IMR-90 (cell line): Measurements from ENCODE around the gene MYCBPAP. TPM values are rescaled to one million over a fixed set of nuclear protein-coding genes. Genes with fewer than 3 reads are reported as not detected.

Experiments
- ATAC-seq: fragments of 200-7000 bp; cut with Tn5 transposase; 2 replicates; pipeline ENCODE4 v1.9.1; 2020; ENCODE audit warnings: low read depth, mild to moderate bottlenecking, moderate library complexity
- BruUV-seq: library from RNA; stranded (reverse); fragments of 400-500 nt; replicated peaks from 2 replicates; lab custom pipeline; 2021; lab: Mats Ljungman, UMichigan
- CTCF ChIA-PET: fragments of 300-600 bp; formaldehyde crosslinking; extraction: SDS; loops from one replicate; lab custom pipeline; 2021; ENCODE audit warnings: antibody characterized with exemption; lab: Yijun Ruan, JAX
- POLR2A ChIA-PET: fragments of 300-600 bp; sonication (Branson Sonifier 250); formaldehyde crosslinking; loops from one replicate; lab custom pipeline; 2022; ENCODE audit warnings: antibody characterized with exemption; ENCODE audit not compliant: unreplicated experiment; lab: Charles Lee
- DNase-seq: peaks from one replicate; pipeline ENCODE4 v3.0.0; 2013
- H2AFZ ChIP-seq: replicated peaks from 2 replicates; pipeline ENCODE3; 2013; ENCODE audit warnings: low read length, mild to moderate bottlenecking; ENCODE audit not compliant: poor library complexity
- H2AK5ac ChIP-seq: 2 replicates; pipeline ENCODE4 v1.6.1; 2013; ENCODE audit warnings: low read depth, low read length, inconsistent platforms
- H2AK9ac ChIP-seq: replicated peaks from 2 replicates; pipeline ENCODE3; 2013; ENCODE audit warnings: mild to moderate bottlenecking, low read depth, low read length, moderate library complexity; ENCODE audit not compliant: poor library complexity
- H2BK120ac ChIP-seq: 2 replicates; pipeline ENCODE4 v1.6.1; 2013; ENCODE audit warnings: low read depth, low read length, inconsistent platforms
- H2BK15ac ChIP-seq: 3 replicates; pipeline ENCODE4 v1.6.1; 2013; ENCODE audit warnings: low read depth, low read length, inconsistent platforms
- H2BK20ac ChIP-seq: 2 replicates; pipeline ENCODE4 v1.6.1; 2013; ENCODE audit warnings: low read depth, mild to moderate bottlenecking, inconsistent platforms, low read length, moderate library complexity
- H2BK5ac ChIP-seq: 2 replicates; pipeline ENCODE4 v1.6.1; 2013; ENCODE audit warnings: mild to moderate bottlenecking, low read depth, low read length, inconsistent platforms; ENCODE audit not compliant: poor library complexity, severe bottlenecking
- H3K14ac ChIP-seq: replicated peaks from 2 replicates; pipeline ENCODE4 v1.6.1; 2013; ENCODE audit warnings: low read depth, low read length, inconsistent platforms
- H3K18ac ChIP-seq: 2 replicates; pipeline ENCODE4 v1.6.1; 2013; ENCODE audit warnings: low read depth, low read length, control low read depth
- H3K23ac ChIP-seq: 2 replicates; pipeline ENCODE4 v1.6.1; 2013; ENCODE audit warnings: low read depth, low read length, inconsistent platforms
- H3K27ac ChIP-seq: 2 replicates; pipeline ENCODE4 v1.5.1; 2013; ENCODE audit warnings: mild to moderate bottlenecking, control low read depth, low read length; ENCODE audit not compliant: insufficient read depth
- H3K27me3 ChIP-seq: 2 replicates; pipeline ENCODE4 v1.6.1; 2013; ENCODE audit warnings: low read length; ENCODE audit not compliant: control insufficient read depth, insufficient read depth
- H3K36me3 ChIP-seq: 2 replicates; pipeline ENCODE4 v1.6.1; 2013; ENCODE audit warnings: low read length, mixed read lengths; ENCODE audit not compliant: control insufficient read depth, insufficient read depth
- H3K4ac ChIP-seq: 2 replicates; pipeline ENCODE4 v1.6.1; 2013; ENCODE audit warnings: low read depth, low read length, inconsistent platforms
- H3K4me1 ChIP-seq: 2 replicates; pipeline ENCODE4 v1.6.1; 2013; ENCODE audit warnings: low read length, mixed read lengths; ENCODE audit not compliant: control insufficient read depth, insufficient read depth
- H3K4me2 ChIP-seq: 2 replicates; pipeline ENCODE4 v1.6.1; 2013; ENCODE audit warnings: low read depth, mild to moderate bottlenecking, control low read depth, low read length, moderate library complexity
- H3K4me3 ChIP-seq: 2 replicates; pipeline ENCODE4 v1.5.1; 2013; ENCODE audit warnings: low read depth, mild to moderate bottlenecking, control low read depth, low read length, moderate library complexity; ENCODE audit not compliant: insufficient read depth
- H3K56ac ChIP-seq: 2 replicates; pipeline ENCODE4 v1.6.1; 2013; ENCODE audit warnings: low read length, inconsistent platforms; ENCODE audit not compliant: insufficient read depth; ENCODE audit errors: extremely low read depth
- H3K79me1 ChIP-seq, 2 experiments: 2 replicates each; pipeline ENCODE4 v1.6.1; 2013; ENCODE audit warnings: low read length in 2 of 2, inconsistent platforms in 1 of 2, low read depth in 1 of 2
- H3K9ac ChIP-seq: 2 replicates; pipeline ENCODE4 v1.6.1; 2013; ENCODE audit warnings: low read depth, low read length, control low read depth
- H3K9me1 ChIP-seq: 2 replicates; pipeline ENCODE4 v1.6.1; 2013; ENCODE audit warnings: low read length, inconsistent platforms; ENCODE audit not compliant: insufficient read depth
- H3K9me3 ChIP-seq: 2 replicates; pipeline ENCODE4 v1.6.1; 2013; ENCODE audit warnings: low read length; ENCODE audit not compliant: control insufficient read depth, insufficient read depth
- H4K20me1 ChIP-seq: 2 replicates; pipeline ENCODE4 v1.6.1; 2013; ENCODE audit warnings: low read length, inconsistent platforms; ENCODE audit not compliant: insufficient read depth
- H4K5ac ChIP-seq: 2 replicates; pipeline ENCODE4 v1.6.1; 2013; ENCODE audit warnings: mild to moderate bottlenecking, low read depth, low read length, control low read depth
- H4K8ac ChIP-seq, 2 experiments: 2 replicates each; pipeline ENCODE4 v1.6.1; 2013; ENCODE audit warnings: low read depth in 2 of 2, low read length in 2 of 2, control low read depth in 1 of 2, inconsistent platforms in 1 of 2
- H4K91ac ChIP-seq: 2 replicates; pipeline ENCODE4 v1.6.1; 2013; ENCODE audit warnings: low read depth, low read length, inconsistent platforms; ENCODE audit not compliant: insufficient read depth
- CTCF ChIP-seq: conservative IDR thresholded peaks from 2 replicates; pipeline ENCODE4 v1.5.1; 2012; ENCODE audit warnings: mild to moderate bottlenecking, low read depth, low read length, improper control_type of control experiment
- FOS ChIP-seq: fragments of 150-350 bp; IDR thresholded peaks from 2 replicates; pipeline ENCODE4 v1.6.1; 2016; ENCODE audit warnings: low read depth, low read length
- MAFK ChIP-seq: IDR thresholded peaks from 2 replicates; pipeline ENCODE4 v1.6.1; 2012; ENCODE audit warnings: low read depth, low read length, improper control_type of control experiment
- MAZ ChIP-seq: IDR thresholded peaks from 2 replicates; pipeline ENCODE4 v1.6.1; 2012; ENCODE audit warnings: low read depth, mild to moderate bottlenecking, low read length, improper control_type of control experiment, moderate library complexity, borderline replicate concordance
- RAD21 ChIP-seq: IDR thresholded peaks from 2 replicates; pipeline ENCODE4 v1.6.1; 2012; ENCODE audit warnings: low read length, improper control_type of control experiment
- RCOR1 ChIP-seq: IDR thresholded peaks from 2 replicates; pipeline ENCODE4 v1.6.1; 2012; ENCODE audit warnings: mild to moderate bottlenecking, low read length, improper control_type of control experiment; ENCODE audit not compliant: insufficient replicate concordance
- RFX5 ChIP-seq: IDR thresholded peaks from 2 replicates; pipeline ENCODE4 v1.8.0; 2012; ENCODE audit warnings: low read depth, mild to moderate bottlenecking, low read length, moderate library complexity
- SMC3 ChIP-seq: fragments of 150-350 bp; IDR thresholded peaks from 2 replicates; pipeline ENCODE4 v1.6.1; 2016; ENCODE audit warnings: low read depth, mild to moderate bottlenecking, antibody characterized with exemption, low read length, moderate library complexity
- WGBS, 2 experiments: methylation state at CpG; one replicate each; pipeline versions ENCODE4 v1.1.5 to v1.1.7; 2013; ENCODE audit warnings: missing lambda C conversion rate in 2 of 2; ENCODE audit not compliant: insufficient read length in 1 of 2; ENCODE audit errors: extremely low coverage in 2 of 2; 5-methylcytosine and 5-hydroxymethylcytosine counted together
- dilution Hi-C: fragments of 300-500 bp; cut with HindIII; formaldehyde crosslinking; loops from one replicate; pipeline ENCODE4 v1.14.3; 2018; ENCODE audit warnings: low sequenced_read_pairs; ENCODE audit not compliant: unreplicated experiment
- in situ Hi-C: fragments of 300-500 bp; cut with MboI; formaldehyde crosslinking; loops from 3 replicates; pipeline ENCODE4 v1.14.3; 2019; ENCODE audit warnings: low sequenced_read_pairs, inconsistent platforms, mixed read lengths
- intact Hi-C: fragments of 100-400 bp; cut with micrococcal nuclease; formaldehyde crosslinking; loops from 2 replicates; pipeline ENCODE4 v1.10.0; 2022
- polyA plus RNA-seq, 3 experiments: library from polyadenylated mRNA; depleted of rRNA; stranded (reverse); fragments of >200 nt; gene quantifications; 2 replicates each; pipeline ENCODE4 v1.2.3, GENCODE V29; 2012; ENCODE audit warnings: low replicate concordance in 1 of 3
- total RNA-seq: library from RNA; depleted of rRNA; stranded (reverse); fragments of >200 nt; gene quantifications from 2 replicates; pipeline ENCODE4 v1.2.3, GENCODE V29; 2012
- TF ChIP-seq, protein P1 (sequence below): fragments of 150-350 bp; IDR thresholded peaks from 2 replicates; pipeline ENCODE4 v1.6.1; 2016; ENCODE audit warnings: low read depth, mild to moderate bottlenecking, low read length, moderate library complexity, borderline replicate concordance

MYCBPAP gene
- total and polyA plus RNA-seq, 2 of the 4 experiments (the other 2 are of a cell fraction), result 0.17 to 0.18 TPM

- no peak overlapping the region for H3K27ac ChIP-seq
- H3K9ac ChIP-seq, result no peak overlapping the region
- H4K5ac ChIP-seq, result no peak overlapping the region
- no peak for ATAC-seq
- peaks cover 0 to 7% of the 10 kb centered on the region in 2 experiments; a peak in 2 of 4 replicates for H3K79me1 ChIP-seq
- H4K20me1 ChIP-seq, result no peaks in the 10 kb centered on the region
- peak overlapping the region; percentile 87; the same call in 1 of the 2 replicates for H3K4ac ChIP-seq
- 90% methylated on average over 2 of the region's 11 CpGs; no CpG with 5 or more reads in 1 of the 2 experiments for WGBS, 2 experiments
- no peak for DNase-seq
- CTCF ChIA-PET, result no interaction called here
- no peak overlapping the region for H2BK20ac ChIP-seq
- H2BK15ac ChIP-seq, result no peak overlapping the region
- no peak overlapping the region for H2BK5ac ChIP-seq
- H3K27me3 ChIP-seq, result no peaks in the 10 kb centered on the region
- H3K18ac ChIP-seq, result no peak overlapping the region
- peak overlapping the region; percentile 38 to 97; a peak in 2 of 4 replicates for H4K8ac ChIP-seq
- dilution Hi-C loops, result no loop called here
- peaks cover 4% of the 10 kb centered on the region for H3K9me1 ChIP-seq
- no peak overlapping the region for H3K4me2 ChIP-seq
- BruUV-seq, result no TSS peak
- no peaks in the 10 kb centered on the region for H3K36me3 ChIP-seq
- peak overlapping the region; percentile 97 for H2AFZ ChIP-seq
- peak overlapping the region; percentile 86 for H2AK9ac ChIP-seq
- H3K23ac ChIP-seq, result no peak overlapping the region
- H4K91ac ChIP-seq, result no peak overlapping the region
- H3K4me1 ChIP-seq, result peaks cover 12% of the 10 kb centered on the region; the same call in 1 of the 2 replicates
- POLR2A ChIA-PET, result no interaction called here
- in situ Hi-C loops, result loop anchor here (10.0 kb wide), 1 partner anchor 414 kb away; no protein-coding TSS in a partner anchor
- intact Hi-C loops, result loop anchor here (10.0 kb wide), 1 partner anchor 414 kb away; no protein-coding TSS in a partner anchor
- H3K14ac ChIP-seq, result no peak overlapping the region
- no peak overlapping the region for H3K56ac ChIP-seq
- H3K9me3 ChIP-seq, result no peaks in the 10 kb centered on the region
- peak overlapping the region; percentile 43; the same call in 1 of the 2 replicates for H2AK5ac ChIP-seq
- no peak for TF ChIP-seq RAD21
- no peak for TF ChIP-seq RFX5
- TF ChIP-seq, protein P1, sequence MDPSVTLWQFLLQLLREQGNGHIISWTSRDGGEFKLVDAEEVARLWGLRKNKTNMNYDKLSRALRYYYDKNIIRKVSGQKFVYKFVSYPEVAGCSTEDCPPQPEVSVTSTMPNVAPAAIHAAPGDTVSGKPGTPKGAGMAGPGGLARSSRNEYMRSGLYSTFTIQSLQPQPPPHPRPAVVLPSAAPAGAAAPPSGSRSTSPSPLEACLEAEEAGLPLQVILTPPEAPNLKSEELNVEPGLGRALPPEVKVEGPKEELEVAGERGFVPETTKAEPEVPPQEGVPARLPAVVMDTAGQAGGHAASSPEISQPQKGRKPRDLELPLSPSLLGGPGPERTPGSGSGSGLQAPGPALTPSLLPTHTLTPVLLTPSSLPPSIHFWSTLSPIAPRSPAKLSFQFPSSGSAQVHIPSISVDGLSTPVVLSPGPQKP, result no peak
- no peak for TF ChIP-seq SMC3
- TF ChIP-seq RCOR1, result no peak
- no peak for TF ChIP-seq CTCF
- no peak for TF ChIP-seq FOS
- no peak for TF ChIP-seq MAFK
- no peak for TF ChIP-seq MAZ
- H3K4me3 ChIP-seq, result no peak overlapping the region
- no peak overlapping the region for H2BK120ac ChIP-seq
Observed at GRCh38 chr17:50540560-50541401, 32.5 kb downstream of the MYCBPAP start.
